Pancreas (tissue), 10 donors: ENCODE measurements around the gene RNF144A. TPM values are rescaled to one million over a fixed set of nuclear protein-coding genes. Genes with fewer than 3 reads are reported as not detected.
A peak's percentile ranks its signal among the peaks of the same experiment; 100 is the strongest.

ENCODE experiments used
- ATAC-seq, 4 donors: fragments of 200-7000 bp; cut with Tn5 transposase; one replicate each; pipeline versions ENCODE4 v1.8.0 to v1.9.1; 2020; ENCODE audit warnings: mild to moderate bottlenecking in 4 of 4, moderate library complexity in 4 of 4
- DNase-seq, 6 donors: peaks; one replicate each; pipeline ENCODE4 v3.0.0-alpha.2; 2020
- FAIRE-seq: peaks from 2 replicates; lab custom pipeline; 2012; peaks lifted over from hg19 to GRCh38; lab: Jason Lieb, UNC
- H3K27ac ChIP-seq, 4 donors: fragments of 200-600 bp; sonication (generic); 1 replicate in 3 of 4; 2 replicates in 1 of 4; pipeline versions ENCODE4 v1.5.0 to v1.8.0; 2020
- H3K27me3 ChIP-seq, 4 donors: fragments of 200-600 bp; one replicate each; pipeline ENCODE4 v1.8.0; 2021
- H3K36me3 ChIP-seq, 3 donors: fragments of 200-600 bp; sonication (generic) in 1 of 3; one replicate each; pipeline versions ENCODE4 v1.5.0 to v1.8.0; 2020 to 2021
- H3K4me1 ChIP-seq, 3 donors: fragments of 200-600 bp; one replicate each; pipeline ENCODE4 v1.8.0; 2021
- H3K4me3 ChIP-seq, 4 donors: fragments of 200-600 bp; sonication (generic) in 2 of 4; one replicate each; pipeline versions ENCODE4 v1.5.0 to v1.8.0; 2020 to 2021
- H3K9me3 ChIP-seq, 4 donors: fragments of 200-600 bp; one replicate each; pipeline ENCODE4 v1.8.0; 2021
- CTCF ChIP-seq, 4 donors: fragments of 200-600 bp; sonication (generic) in 3 of 4; IDR thresholded peaks; one replicate each; pipeline versions ENCODE4 v1.5.0 to v1.8.0; 2021; ENCODE audit warnings: antibody characterized with exemption in 4 of 4
- WGBS, 2 donors: extraction: QIAGEN DNeasy Blood & Tissue Kit; methylation state at CpG; one replicate each; pipeline ENCODE4 v1.1.7; 2013; 5-methylcytosine and 5-hydroxymethylcytosine counted together
- intact Hi-C, 3 donors: fragments of 100-400 bp; cut with DNase I; formaldehyde crosslinking; loops; one replicate each; pipeline versions ENCODE4 v1.11.1 to v1.14.2; 2022
- polyA plus RNA-seq, 2 donors: library from polyadenylated mRNA; stranded (reverse); fragments of 200-250 nt; gene quantifications; one replicate each; pipeline ENCODE4 v1.2.3, GENCODE V29; 2013
- total RNA-seq, 6 donors: library from RNA; stranded (reverse); fragmentation: NEBNext Ultra II Directional in 4 of 6; extraction: Animal tissue kit (Norgen Biotek cat#: 25700) in 4 of 6; gene quantifications; one replicate each; pipeline versions ENCODE4 v1.2.1 to v1.2.4, GENCODE V29; 2021 to 2023
- donor health status: healthy with polysubstance abuse.
- donor health status: DM: no; HTN: no; CAD: no; lungs with moderate emphysema.
- donor health status: DM: no; HTN: no; CAD: no.
- donor health status: control.
- donor health status: control.
- donor health status: Bipolar disorder and iron deficiency.
- donor health status: DM: yes; HTN: yes; CAD: no.
- donor health status: DM: no; HTN: no; CAD: no.
- donor health status: DM: no; HTN: no; CAD: no.
- donor health status: DM: yes; HTN: yes; CAD: no.

Gene RNF144A
- total and polyA plus RNA-seq, 8 donors, result 9.4 to 78.7 (median 34.1) TPM

DNA sequence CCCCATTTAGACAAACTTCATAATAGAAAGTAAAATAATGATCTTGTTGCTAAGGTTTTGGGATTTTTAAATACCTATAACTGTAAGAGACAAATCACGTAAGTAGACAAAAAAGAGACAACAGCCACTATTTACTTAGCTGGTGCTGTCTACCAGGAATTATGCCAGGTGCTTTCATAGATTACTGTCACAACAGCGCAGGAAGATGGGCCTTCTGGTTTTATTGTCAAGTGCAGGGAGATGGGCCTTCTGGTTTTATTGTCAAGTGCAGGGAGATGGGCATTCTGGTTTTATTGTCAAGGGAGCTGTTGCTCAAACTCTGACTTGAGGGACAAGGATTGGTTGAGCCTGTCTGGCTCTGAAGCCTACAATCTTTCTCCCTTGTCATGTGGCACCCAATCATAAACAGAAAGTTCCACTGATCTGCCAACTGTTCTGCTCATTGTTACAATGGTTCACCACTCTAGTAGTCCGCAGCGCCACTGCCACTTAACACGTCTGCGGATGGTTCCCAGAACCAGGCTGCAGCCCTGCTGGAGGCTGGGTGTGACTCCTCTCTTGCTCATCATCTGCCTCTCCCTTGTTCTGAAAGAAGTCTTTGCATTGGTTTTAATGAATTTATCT is 95.0 kb downstream of the RNF144A start:
- no peak overlapping the region for H3K4me3 ChIP-seq
- no peaks in the 10 kb centered on the region for H3K36me3 ChIP-seq
- H3K27me3 ChIP-seq, result no peaks in the 10 kb centered on the region
- H3K4me1 ChIP-seq, result peaks cover 26 to 63% (median 52%) of the 10 kb centered on the region in 3 donors
- peak overlapping the region in 2 of 4 donors; percentile 5 to 64 for H3K27ac ChIP-seq
- no peak for DNase-seq
- H3K9me3 ChIP-seq, result no peaks in the 10 kb centered on the region
- 90% methylated on average over 6 of the region's 6 CpGs for WGBS, 2 donors
- TF ChIP-seq CTCF (IDR thresholded peaks at IDR 0.05), result no peak
- no peak for FAIRE-seq
- ATAC-seq, result no peak
- intact Hi-C loops, result no loop called here

DNA sequence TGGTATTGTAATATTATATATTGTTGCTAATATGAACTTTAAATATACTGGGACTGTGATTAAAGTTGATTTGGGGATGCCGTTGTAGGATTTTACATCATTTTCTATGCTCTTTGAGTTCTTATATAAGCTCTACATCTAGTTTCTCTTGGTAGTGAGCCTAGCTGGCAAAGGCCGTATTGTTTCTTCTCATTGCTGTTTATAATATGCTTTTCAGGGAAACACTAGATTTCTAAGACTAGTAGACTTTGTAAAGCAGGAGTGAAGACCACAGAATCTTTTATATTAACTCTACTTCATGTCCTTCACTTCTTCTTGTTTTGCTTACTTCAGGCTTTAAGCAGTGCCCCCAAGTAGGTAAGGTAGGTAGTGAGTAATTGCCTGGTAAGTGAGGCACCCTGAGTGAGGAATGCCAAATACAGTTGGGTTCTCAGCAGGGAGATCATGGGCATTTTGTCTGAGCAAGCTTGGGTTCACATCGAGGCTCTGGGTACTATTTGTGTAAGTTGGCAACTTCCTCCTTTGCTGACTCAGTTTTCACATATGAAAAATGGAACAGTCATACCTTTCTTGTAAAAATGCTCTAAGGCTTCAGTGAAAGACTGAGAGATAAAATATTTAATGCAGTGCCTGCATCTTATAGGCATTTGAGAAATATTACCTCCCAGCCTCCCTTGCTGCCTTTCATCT is 96.4 kb downstream of the RNF144A start:
- no peaks in the 10 kb centered on the region for H3K27me3 ChIP-seq
- ATAC-seq (no peak), DNase-seq (no peak), FAIRE-seq (no peak)
- H3K4me1 ChIP-seq, result peaks cover 25 to 63% (median 43%) of the 10 kb centered on the region in 3 donors
- intact Hi-C loops, result no loop called here
- no peaks in the 10 kb centered on the region for H3K36me3 ChIP-seq
- 47 to 56% methylated on average over 3 of the region's 3 CpGs for WGBS, 2 donors
- TF ChIP-seq CTCF (IDR thresholded peaks at IDR 0.05), result no peak
- H3K4me3 ChIP-seq, result no peak overlapping the region
- H3K9me3 ChIP-seq, result no peaks in the 10 kb centered on the region
- no peak overlapping the region for H3K27ac ChIP-seq

DNA sequence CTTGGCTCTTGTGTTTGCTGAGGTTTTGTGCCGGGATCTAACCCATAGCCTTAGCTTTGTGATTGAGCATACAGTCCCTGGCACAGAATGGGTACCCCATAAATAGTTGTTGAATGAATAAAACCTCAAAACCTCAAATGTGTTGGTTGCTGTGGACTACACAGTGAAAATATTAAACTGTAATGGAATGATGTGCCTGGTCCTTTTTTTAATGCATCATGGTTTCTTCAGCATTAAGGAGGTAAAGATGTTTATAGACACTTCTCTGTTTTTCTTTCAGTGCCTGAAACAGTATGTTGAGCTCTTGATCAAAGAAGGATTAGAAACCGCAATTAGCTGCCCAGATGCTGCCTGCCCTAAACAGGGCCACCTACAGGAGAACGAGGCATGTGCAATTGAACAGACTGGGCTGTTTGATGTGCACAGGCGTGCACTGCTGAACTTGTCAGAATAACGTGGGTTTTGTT is 97.0 kb downstream of the RNF144A start:
- 52 to 56% methylated on average over 5 of the region's 5 CpGs for WGBS, 2 donors
- FAIRE-seq (no peak), ATAC-seq (peak in 2 of 4 donors; percentile 41 to 51), DNase-seq (no peak)
- no peaks in the 10 kb centered on the region for H3K27me3 ChIP-seq
- TF ChIP-seq CTCF (IDR thresholded peaks at IDR 0.05), result peak in 1 of 4 donors; percentile 8
- H3K9me3 ChIP-seq, result no peaks in the 10 kb centered on the region
- H3K36me3 ChIP-seq, result peaks cover 0 to 3% (median 0%) of the 10 kb centered on the region in 3 donors
- H3K27ac ChIP-seq, result no peak overlapping the region
- H3K4me1 ChIP-seq, result peaks cover 22 to 60% (median 38%) of the 10 kb centered on the region in 3 donors
- no peak overlapping the region for H3K4me3 ChIP-seq
- intact Hi-C loops, result no loop called here

DNA sequence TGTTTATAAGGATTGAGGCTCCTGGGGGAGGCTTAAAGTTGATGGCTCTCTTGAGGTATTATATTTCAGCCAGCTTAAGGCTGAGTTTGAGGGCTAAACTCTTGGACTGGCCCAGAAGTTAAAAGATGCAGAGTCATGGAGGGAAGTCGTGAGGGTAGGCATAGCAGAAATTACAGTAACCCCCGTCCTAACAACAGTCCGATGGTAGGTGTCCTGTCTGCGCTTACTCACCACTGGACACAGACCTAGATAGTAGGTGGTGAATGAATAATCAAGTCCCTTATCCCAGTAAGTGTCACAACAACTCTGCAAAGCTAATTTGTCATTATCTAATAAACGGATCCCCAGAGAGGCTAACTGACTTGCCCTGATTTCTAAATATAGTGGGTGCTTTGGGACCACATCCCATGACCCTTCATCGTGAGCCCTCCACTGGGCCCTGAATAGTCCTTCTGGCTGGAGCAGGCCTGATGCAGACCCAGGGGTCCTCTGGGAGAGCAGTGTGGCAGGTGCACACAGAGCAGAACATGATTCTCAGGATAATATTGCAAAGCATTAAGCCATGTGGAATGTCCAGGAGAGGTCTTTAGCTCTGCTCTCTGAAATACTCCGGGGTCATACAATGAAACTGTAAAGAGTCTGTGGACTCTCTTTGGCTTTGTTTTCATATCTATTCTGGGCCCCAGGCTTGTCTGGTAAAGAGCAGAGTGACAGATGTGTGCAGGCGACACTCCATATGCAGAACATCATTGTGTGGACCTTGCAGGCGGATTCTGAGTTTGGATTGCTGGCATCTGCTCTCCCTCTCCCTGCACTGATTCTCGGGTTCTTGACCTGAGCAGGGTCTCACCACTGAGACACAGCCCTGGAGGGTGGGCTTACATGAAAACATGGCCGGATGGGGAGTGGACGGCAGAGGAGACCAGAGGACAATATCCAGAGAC is 98.1 kb downstream of the RNF144A start:
- no peak overlapping the region for H3K27ac ChIP-seq
- H3K4me1 ChIP-seq, result peaks cover 30 to 56% (median 35%) of the 10 kb centered on the region in 3 donors
- no peak overlapping the region for H3K4me3 ChIP-seq
- peaks cover 0 to 7% (median 0%) of the 10 kb centered on the region in 3 donors for H3K36me3 ChIP-seq
- FAIRE-seq, result no peak
- H3K27me3 ChIP-seq, result no peaks in the 10 kb centered on the region
- H3K9me3 ChIP-seq, result no peaks in the 10 kb centered on the region
- TF ChIP-seq CTCF (IDR thresholded peaks at IDR 0.05), result no peak
- DNase-seq, result no peak
- intact Hi-C loops, result no loop called here
- ATAC-seq, result no peak
- 71 to 79% methylated on average over 12 of the region's 12 CpGs for WGBS, 2 donors
